Measurements from ENCODE around the gene MARCO.

- TF ChIP-seq CTCF (IDR thresholded peaks at IDR 0.05; ENCODE audit: extremely low read depth in 1 of 2, insufficient read depth in 1 of 2, low read depth in 1 of 2, low read length in 2 of 2) (no peak), EZH2 (IDR thresholded peaks at IDR 0.05; ENCODE audit: borderline replicate concordance, low read depth, low read length, severe bottlenecking) (no peak), MAX (IDR thresholded peaks at IDR 0.05; ENCODE audit: insufficient read depth, insufficient read length) (no peak), POLR2A (IDR thresholded peaks at IDR 0.05; ENCODE audit: low read depth, low read length) (no peak)
Measured at GRCh38 chr2:118909191-118909590, 32.8 kb upstream of the MARCO start.
